SK-N-SH (cell line): ENCODE measurements around the gene CHD6.

Experiments
- EP300 ChIP-seq, 2 experiments: IDR thresholded peaks; 2 replicates each; pipeline versions ENCODE4 v1.4.0 to v1.6.1; 2012; ENCODE audit warnings: borderline replicate concordance in 1 of 2, low read depth in 1 of 2, low read length in 1 of 2
- EZH2phosphoT487 ChIP-seq: fragments of 200-600 bp; sonication (generic); IDR thresholded peaks from 2 replicates; pipeline ENCODE4 v1.6.1; 2017; ENCODE audit warnings: low read depth, mixed run types, mild to moderate bottlenecking, antibody characterized with exemption, moderate library complexity, borderline replicate concordance
- MEF2A ChIP-seq: IDR thresholded peaks from 2 replicates; pipeline ENCODE4 v1.4.0; 2012; ENCODE audit warnings: low read depth, borderline replicate concordance
- NRF1 ChIP-seq: IDR thresholded peaks from 2 replicates; pipeline ENCODE4 v1.6.1; 2012; ENCODE audit warnings: low read depth, mild to moderate bottlenecking, low read length
- POLR2AphosphoS5 ChIP-seq: IDR thresholded peaks from 2 replicates; pipeline ENCODE4 v1.6.1; 2012; ENCODE audit warnings: low read depth, low read length
- RAD21 ChIP-seq: IDR thresholded peaks from 2 replicates; pipeline ENCODE4 v1.6.1; 2012; ENCODE audit warnings: mild to moderate bottlenecking, low read length
- RCOR1 ChIP-seq: fragments of 150-350 bp; IDR thresholded peaks from 2 replicates; pipeline ENCODE4 v1.6.1; 2017; ENCODE audit warnings: antibody characterized with exemption, low read length
- REST ChIP-seq: IDR thresholded peaks from 2 replicates; pipeline ENCODE4 v1.6.1; 2012; ENCODE audit warnings: mild to moderate bottlenecking, low read depth, low read length, moderate library complexity
- RFX5 ChIP-seq: IDR thresholded peaks from 2 replicates; pipeline ENCODE4 v1.6.1; 2012; ENCODE audit warnings: mild to moderate bottlenecking, improper control_type of control experiment, low read length
- RXRA ChIP-seq: IDR thresholded peaks from 2 replicates; pipeline ENCODE4 v1.4.0; 2012; ENCODE audit warnings: low read depth, mild to moderate bottlenecking, borderline replicate concordance
- SIN3A ChIP-seq: IDR thresholded peaks from 2 replicates; pipeline ENCODE4 v1.6.1; 2012; ENCODE audit warnings: low read depth, mild to moderate bottlenecking, low read length, moderate library complexity, borderline replicate concordance
- TAF1 ChIP-seq: IDR thresholded peaks from 2 replicates; pipeline ENCODE4 v1.6.1; 2012; ENCODE audit warnings: low read depth, mild to moderate bottlenecking, low read length, moderate library complexity, borderline replicate concordance
- TF ChIP-seq, protein P1 (sequence below): fragments of 200-600 bp; sonication (generic); IDR thresholded peaks from 2 replicates; pipeline ENCODE4 v1.6.1; 2017; ENCODE audit warnings: antibody characterized with exemption, mild to moderate bottlenecking, moderate library complexity
- TF ChIP-seq, protein P2 (sequence below): IDR thresholded peaks from 2 replicates; pipeline ENCODE4 v1.4.0; 2012; ENCODE audit warnings: low read depth

- TF ChIP-seq POLR2AphosphoS5 (no peak), RFX5 (no peak), RAD21 (no peak), RCOR1 (no peak), SIN3A (no peak), EP300 (IDR thresholded peaks at IDR 0.05; ENCODE audit: borderline replicate concordance in 1 of 2, low read depth in 1 of 2, low read length in 1 of 2) (no peak), EZH2phosphoT487 (no peak), REST (no peak), RXRA (no peak), MEF2A (no peak), TAF1 (no peak), NRF1 (no peak)
- TF ChIP-seq, protein P1, sequence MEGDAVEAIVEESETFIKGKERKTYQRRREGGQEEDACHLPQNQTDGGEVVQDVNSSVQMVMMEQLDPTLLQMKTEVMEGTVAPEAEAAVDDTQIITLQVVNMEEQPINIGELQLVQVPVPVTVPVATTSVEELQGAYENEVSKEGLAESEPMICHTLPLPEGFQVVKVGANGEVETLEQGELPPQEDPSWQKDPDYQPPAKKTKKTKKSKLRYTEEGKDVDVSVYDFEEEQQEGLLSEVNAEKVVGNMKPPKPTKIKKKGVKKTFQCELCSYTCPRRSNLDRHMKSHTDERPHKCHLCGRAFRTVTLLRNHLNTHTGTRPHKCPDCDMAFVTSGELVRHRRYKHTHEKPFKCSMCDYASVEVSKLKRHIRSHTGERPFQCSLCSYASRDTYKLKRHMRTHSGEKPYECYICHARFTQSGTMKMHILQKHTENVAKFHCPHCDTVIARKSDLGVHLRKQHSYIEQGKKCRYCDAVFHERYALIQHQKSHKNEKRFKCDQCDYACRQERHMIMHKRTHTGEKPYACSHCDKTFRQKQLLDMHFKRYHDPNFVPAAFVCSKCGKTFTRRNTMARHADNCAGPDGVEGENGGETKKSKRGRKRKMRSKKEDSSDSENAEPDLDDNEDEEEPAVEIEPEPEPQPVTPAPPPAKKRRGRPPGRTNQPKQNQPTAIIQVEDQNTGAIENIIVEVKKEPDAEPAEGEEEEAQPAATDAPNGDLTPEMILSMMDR: no peak
- TF ChIP-seq, protein P2, sequence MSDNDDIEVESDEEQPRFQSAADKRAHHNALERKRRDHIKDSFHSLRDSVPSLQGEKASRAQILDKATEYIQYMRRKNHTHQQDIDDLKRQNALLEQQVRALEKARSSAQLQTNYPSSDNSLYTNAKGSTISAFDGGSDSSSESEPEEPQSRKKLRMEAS: no peak
Measured at GRCh38 chr20:41510847-41511450, 107.2 kb downstream of the CHD6 start.
